Measurements from ENCODE around the gene CAV1.

Gene CAV1

GRCh38 chr7:116570306-116570705 lies 45.5 kb downstream of the CAV1 start:
- no peak for TF ChIP-seq CTCF (IDR thresholded peaks at IDR 0.05; ENCODE audit: extremely low read depth, missing control alignments)
- no peak for DNase-seq (ENCODE audit: low spot score)

GRCh38 chr7:116571037-116571436 lies 46.2 kb downstream of the CAV1 start:
- no peak for TF ChIP-seq CTCF (IDR thresholded peaks at IDR 0.05; ENCODE audit: extremely low read depth, missing control alignments)
- no peak for DNase-seq (ENCODE audit: low spot score)

- TF ChIP-seq CTCF (IDR thresholded peaks at IDR 0.05; ENCODE audit: extremely low read depth, missing control alignments): no peak
- DNase-seq (ENCODE audit: low spot score): no peak
Measured at GRCh38 chr7:116571552-116571951, 46.7 kb downstream of the CAV1 start.

DNA sequence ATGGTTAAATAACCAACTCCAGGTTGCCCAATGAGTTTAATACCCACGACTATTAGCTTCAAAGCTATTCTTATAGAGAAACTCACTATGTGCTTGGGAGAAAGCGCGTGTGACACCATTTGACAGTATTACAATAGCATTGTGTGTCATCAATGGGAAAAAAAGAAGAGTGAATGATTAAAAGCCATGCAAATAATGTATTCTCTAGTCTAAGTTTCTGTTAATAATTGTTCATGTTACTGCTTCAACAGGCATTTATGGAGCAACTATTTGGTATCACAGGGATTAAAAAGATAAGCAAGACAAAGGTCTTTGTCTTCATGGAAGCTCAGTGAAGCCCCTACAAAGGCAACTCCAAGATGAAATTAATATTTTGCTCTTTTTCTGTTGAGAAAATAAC lies 47.2 kb downstream of the CAV1 start:
- DNase-seq (ENCODE audit: low spot score): no peak
- TF ChIP-seq CTCF (IDR thresholded peaks at IDR 0.05; ENCODE audit: extremely low read depth, missing control alignments): no peak

DNA sequence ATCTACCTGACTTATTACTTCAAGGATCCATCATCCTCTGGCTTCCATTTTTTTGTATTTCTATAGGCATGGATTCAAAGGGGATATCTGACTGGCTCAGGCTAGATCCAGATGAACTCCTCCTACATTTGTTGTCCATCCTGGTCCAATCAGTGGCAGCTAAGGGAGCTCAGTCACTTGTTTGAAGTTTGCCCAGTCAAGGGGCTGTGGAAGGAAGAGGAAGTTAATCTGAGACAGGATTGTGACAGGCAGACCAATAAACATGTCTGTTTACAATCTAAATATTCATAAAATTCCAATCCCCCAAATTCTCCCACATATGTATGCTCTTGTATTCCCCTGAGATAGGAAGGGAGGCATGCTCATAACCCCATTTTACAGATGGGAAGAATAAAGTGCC lies 48.7 kb downstream of the CAV1 start:
- DNase-seq (ENCODE audit: low spot score): no peak

GRCh38 chr7:116574025-116574822 lies 49.4 kb downstream of the CAV1 start:
- DNase-seq (ENCODE audit: low spot score): no peak
- no peak for TF ChIP-seq CTCF (IDR thresholded peaks at IDR 0.05; ENCODE audit: extremely low read depth, missing control alignments)

More for the DNA sequence above, 48.7 kb downstream of the CAV1 start:
- TF ChIP-seq CTCF (IDR thresholded peaks at IDR 0.05; ENCODE audit: extremely low read depth, missing control alignments): no peak

GRCh38 chr7:116575853-116576252 lies 51.0 kb downstream of the CAV1 start:
- DNase-seq (ENCODE audit: low spot score): no peak
- no peak for TF ChIP-seq CTCF (IDR thresholded peaks at IDR 0.05; ENCODE audit: extremely low read depth, missing control alignments)
